Measurements from ENCODE around the gene MYL6B. TPM values are rescaled to one million over a fixed set of nuclear protein-coding genes. Genes with fewer than 3 reads are reported as not detected.
A peak's percentile ranks its signal among the peaks of the same experiment; 100 is the strongest.

MYL6B gene
- polyA plus RNA-seq, 2 of the 4 experiments (the other 2 are of a cell fraction) = 67.0 to 83.9 TPM

- H3K4me1 ChIP-seq = peaks cover 13% of the 10 kb centered on the region
- POLR2A ChIA-PET = interaction anchor here (1.5 kb wide), 1 partner anchor 28 kb away, joined by 7 read pairs; the partner anchor contains the start of gene MYL6
- FAIRE-seq = no peak
These were observed 34.6 kb downstream of the MYL6B start for GRCh38 chr12:56186957-56187356.

GRCh38 chr12:56188131-56188777 is 35.9 kb downstream of the MYL6B start:
- Histone ChIP-seq H3K4me1 (peaks cover 13% of the 10 kb centered on the region), H3K9me3 (no peaks in the 10 kb centered on the region), H3K4me2 (peak overlapping the region; percentile 99), H3K27ac (peak overlapping the region; percentile 93 to 99), H3K4me3 (peak overlapping the region; percentile 81)
- FAIRE-seq = no peak
- POLR2A ChIA-PET = interaction anchor here (1.5 to 1.7 kb wide), 2 partner anchors 29 to 69 kb away, joined by 7 to 36 read pairs; partner anchors contain the start of genes MYL6 and ZC3H10
- ATAC-seq = no peak
- TF ChIP-seq HOXA7 (CRISPR knock-in tag; IDR thresholded peaks at IDR 0.05) = no peak
- TF ChIP-seq BHLHE40 (IDR thresholded peaks at IDR 0.05; ENCODE audit: low read depth, low read length) = no peak
- TF ChIP-seq HOXB13 (CRISPR knock-in tag; IDR thresholded peaks at IDR 0.05; ENCODE audit: low read depth) = no peak
- TF ChIP-seq CBX2 (IDR thresholded peaks at IDR 0.05; ENCODE audit: borderline replicate concordance, low read depth) = no peak
- TF ChIP-seq RAD21 (conservative IDR thresholded peaks at IDR 0.05 in 1 of 2, IDR thresholded peaks at IDR 0.05 in 1 of 2) = no peak
- no peak for TF ChIP-seq PHF8 (IDR thresholded peaks at IDR 0.05; ENCODE audit: borderline replicate concordance, low read depth)
- TF ChIP-seq KDM5A (IDR thresholded peaks at IDR 0.05) = no peak
- no peak for TF ChIP-seq EP300 (IDR thresholded peaks at IDR 0.05)
- TF ChIP-seq USF2 (IDR thresholded peaks at IDR 0.05) = no peak
- TF ChIP-seq CEBPB (IDR thresholded peaks at IDR 0.05) = no peak
- TF ChIP-seq NR3C1 (IDR thresholded peaks at IDR 0.05) = no peak
- 27% methylated on average over 10 of the region's 10 CpGs for WGBS (ENCODE audit: missing lambda C conversion rate)
- CTCF ChIA-PET = interaction anchor here (0.5 to 6.8 kb wide), 16 partner anchors 9 to 396 kb away, joined by 3 to 204 read pairs (median 24); partner anchors contain the start of genes ANKRD52, ESYT1, MYL6 and RNF41
- DNase-seq (ENCODE audit: low read depth in 1 of 2, low spot score in 1 of 2) = no peak

More at GRCh38 chr12:56186957-56187356, 34.6 kb downstream of the MYL6B start:
- Histone ChIP-seq H3K27ac (no peak overlapping the region), H3K4me3 (no peak overlapping the region), H3K4me2 (peak overlapping the region; percentile 99), H3K9me3 (no peaks in the 10 kb centered on the region)
- 97% methylated on average over 2 of the region's 2 CpGs for WGBS (ENCODE audit: missing lambda C conversion rate)
- TF ChIP-seq FOSB (CRISPR knock-in tag; IDR thresholded peaks at IDR 0.05) (no peak), E2F6 (IDR thresholded peaks at IDR 0.05; ENCODE audit: borderline replicate concordance, low read depth) (no peak), MAX (IDR thresholded peaks at IDR 0.05) (no peak), ZNF302 (CRISPR knock-in tag; IDR thresholded peaks at IDR 0.05) (no peak), EHF (CRISPR knock-in tag; IDR thresholded peaks at IDR 0.05) (no peak), ELK1 (IDR thresholded peaks at IDR 0.05; ENCODE audit: low read depth, low read length) (no peak), TP53 (CRISPR knock-in tag; IDR thresholded peaks at IDR 0.05) (no peak), HOXB13 (CRISPR knock-in tag; IDR thresholded peaks at IDR 0.05; ENCODE audit: low read depth) (no peak), ZSCAN20 (CRISPR knock-in tag; IDR thresholded peaks at IDR 0.05) (no peak)
- ATAC-seq = no peak
- no peak for DNase-seq (ENCODE audit: low read depth in 1 of 2, low spot score in 1 of 2)
- CTCF ChIA-PET = interaction anchor here (1.1 to 6.8 kb wide), 6 partner anchors 12 to 62 kb away, joined by 3 to 204 read pairs (median 49); partner anchors contain the start of genes ESYT1, MYL6, RNF41 and ZC3H10

- H3K4me2 ChIP-seq = peak overlapping the region; percentile 99
- WGBS (ENCODE audit: missing lambda C conversion rate) = 5% methylated on average over 14 of the region's 17 CpGs
- H3K27ac ChIP-seq = peak overlapping the region; percentile 93 to 99
- ATAC-seq (peak; percentile 1 to 5; a peak in 3 of 6 replicates), FAIRE-seq (no peak), DNase-seq (ENCODE audit: low read depth in 1 of 2, low spot score in 1 of 2) (no peak)
- H3K4me3 ChIP-seq = peak overlapping the region; percentile 81
- POLR2A ChIA-PET = interaction anchor here (1.3 to 1.7 kb wide), 7 partner anchors 30 to 127 kb away, joined by 3 to 36 read pairs (median 12); partner anchors contain the start of genes CNPY2, ESYT1, MYL6 and MYL6B
- CTCF ChIA-PET = interaction anchor here (0.7 to 6.8 kb wide), 31 partner anchors 9 to 371 kb away, joined by 3 to 204 read pairs (median 9); partner anchors contain the start of genes ANKRD52, ESYT1, MYL6 and ORMDL2
- no peaks in the 10 kb centered on the region for H3K9me3 ChIP-seq
- TF ChIP-seq MAX (IDR thresholded peaks at IDR 0.05) = no peak
- H3K4me1 ChIP-seq = peaks cover 13% of the 10 kb centered on the region
These were observed 36.4 kb downstream of the MYL6B start for GRCh38 chr12:56188778-56189098.
